ENCODE measurements around the gene PTPRN.

The PTPRN gene

DNA sequence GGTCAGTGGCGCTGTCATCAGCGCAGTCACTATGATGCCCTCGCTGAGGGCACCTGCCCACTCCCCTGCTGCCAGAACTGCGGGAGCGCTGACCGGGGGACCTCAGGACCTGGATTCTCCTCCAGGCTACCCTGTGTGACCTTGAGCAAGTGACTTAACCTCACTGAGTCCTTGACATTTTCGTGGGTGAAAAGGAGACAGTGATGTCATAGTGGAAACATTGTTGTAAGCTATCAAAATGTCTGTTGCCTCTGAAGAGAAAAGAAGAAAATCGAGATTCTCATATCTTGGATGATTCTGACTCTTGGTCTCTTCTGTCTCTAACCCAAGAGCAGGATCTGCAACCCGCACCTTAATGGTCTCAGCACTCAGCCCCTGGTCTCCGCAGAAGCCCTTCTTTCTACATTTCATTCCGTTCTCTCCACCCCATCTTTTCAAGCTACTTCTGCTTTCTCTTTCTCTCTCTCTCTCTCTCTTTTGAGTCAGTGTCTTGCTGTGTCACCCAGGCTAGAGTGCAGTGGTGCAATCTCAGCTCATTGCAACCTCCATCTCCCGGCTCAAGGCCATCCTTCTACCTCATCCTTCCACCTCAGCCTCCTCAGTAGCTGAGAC lies 54.5 kb downstream of the PTPRN start:
- no peak overlapping the region for H3K27ac ChIP-seq (ENCODE audit: low read length)
- H3K9ac ChIP-seq (ENCODE audit: low read length) = no peak overlapping the region
- H3K4me3 ChIP-seq (ENCODE audit: low read length) = peak overlapping the region; percentile 62

DNA sequence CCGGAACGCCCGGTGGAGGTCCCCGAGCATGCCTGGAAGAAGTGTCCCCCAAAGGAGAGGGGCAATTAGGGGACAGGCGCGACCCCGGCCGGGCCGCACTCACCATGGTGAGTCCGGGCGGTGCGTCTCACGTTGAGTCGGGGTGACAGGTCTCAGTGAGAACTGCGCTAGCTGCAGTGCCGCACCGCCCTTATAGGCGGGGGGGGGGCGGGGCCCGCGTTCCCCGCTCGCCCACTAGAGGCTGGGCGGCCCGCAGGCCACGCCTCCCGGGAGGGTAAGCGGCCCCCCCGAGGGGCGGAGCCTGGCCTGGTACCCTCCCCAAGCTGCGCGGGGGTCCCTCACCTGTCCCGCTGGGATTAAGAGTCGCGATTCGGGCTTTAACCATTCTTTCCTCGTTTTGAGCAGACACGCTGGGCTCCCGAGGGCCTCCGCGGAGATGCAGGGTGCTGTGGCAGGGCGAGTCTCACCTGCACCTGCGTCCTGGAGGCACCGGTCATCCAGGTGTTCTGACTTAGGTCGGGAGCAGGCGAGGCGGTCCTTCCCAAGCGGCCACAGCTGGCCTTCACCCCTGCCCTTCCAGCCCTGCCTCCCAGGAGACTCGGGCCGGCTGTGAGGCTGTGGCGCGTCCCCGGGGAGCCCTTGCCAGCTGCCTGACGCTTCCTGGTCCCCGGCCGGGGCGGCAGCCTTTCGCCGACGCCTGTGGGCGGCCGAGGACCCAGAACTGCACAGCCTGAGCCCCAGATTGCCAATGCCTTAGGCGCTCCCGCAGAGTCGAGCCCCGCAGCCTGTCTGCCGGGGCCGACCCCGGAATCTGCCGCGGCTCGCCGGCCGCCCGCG lies 55.2 kb downstream of the PTPRN start, which contains the start of gene TUBA4A:
TSS of gene TUBA4A (minus strand) at position 166 of the 837 bp plus-strand sequence. CDS start at position 106, 60 bp downstream.
- no peaks in the 10 kb centered on the region for H3K9me3 ChIP-seq (ENCODE audit: control insufficient read depth, low read depth, low read length)
- no peak within 1 kb of the TSS for H3K27ac ChIP-seq (ENCODE audit: low read length)
- H3K27me3 ChIP-seq (ENCODE audit: control insufficient read depth, insufficient read depth, low read length) = peaks cover 65% of the 10 kb centered on the region
- H3K4me1 ChIP-seq (ENCODE audit: control insufficient read depth, low read depth, low read length) = peaks cover 10% of the 10 kb centered on the region
- H3K36me3 ChIP-seq (ENCODE audit: control insufficient read depth, low read depth, low read length) = peaks cover 7% of the 10 kb centered on the region
- peak within 1 kb of the TSS; percentile 62 for H3K4me3 ChIP-seq (ENCODE audit: low read length)
- H3K9ac ChIP-seq (ENCODE audit: low read length) = peak within 1 kb of the TSS; percentile 48

More for the DNA sequence above, 54.5 kb downstream of the PTPRN start:
- no peaks in the 10 kb centered on the region for H3K9me3 ChIP-seq (ENCODE audit: control insufficient read depth, low read depth, low read length)
- H3K27me3 ChIP-seq (ENCODE audit: control insufficient read depth, insufficient read depth, low read length) = peaks cover 70% of the 10 kb centered on the region
- peaks cover 10% of the 10 kb centered on the region for H3K4me1 ChIP-seq (ENCODE audit: control insufficient read depth, low read depth, low read length)
- peaks cover 7% of the 10 kb centered on the region for H3K36me3 ChIP-seq (ENCODE audit: control insufficient read depth, low read depth, low read length)

DNA sequence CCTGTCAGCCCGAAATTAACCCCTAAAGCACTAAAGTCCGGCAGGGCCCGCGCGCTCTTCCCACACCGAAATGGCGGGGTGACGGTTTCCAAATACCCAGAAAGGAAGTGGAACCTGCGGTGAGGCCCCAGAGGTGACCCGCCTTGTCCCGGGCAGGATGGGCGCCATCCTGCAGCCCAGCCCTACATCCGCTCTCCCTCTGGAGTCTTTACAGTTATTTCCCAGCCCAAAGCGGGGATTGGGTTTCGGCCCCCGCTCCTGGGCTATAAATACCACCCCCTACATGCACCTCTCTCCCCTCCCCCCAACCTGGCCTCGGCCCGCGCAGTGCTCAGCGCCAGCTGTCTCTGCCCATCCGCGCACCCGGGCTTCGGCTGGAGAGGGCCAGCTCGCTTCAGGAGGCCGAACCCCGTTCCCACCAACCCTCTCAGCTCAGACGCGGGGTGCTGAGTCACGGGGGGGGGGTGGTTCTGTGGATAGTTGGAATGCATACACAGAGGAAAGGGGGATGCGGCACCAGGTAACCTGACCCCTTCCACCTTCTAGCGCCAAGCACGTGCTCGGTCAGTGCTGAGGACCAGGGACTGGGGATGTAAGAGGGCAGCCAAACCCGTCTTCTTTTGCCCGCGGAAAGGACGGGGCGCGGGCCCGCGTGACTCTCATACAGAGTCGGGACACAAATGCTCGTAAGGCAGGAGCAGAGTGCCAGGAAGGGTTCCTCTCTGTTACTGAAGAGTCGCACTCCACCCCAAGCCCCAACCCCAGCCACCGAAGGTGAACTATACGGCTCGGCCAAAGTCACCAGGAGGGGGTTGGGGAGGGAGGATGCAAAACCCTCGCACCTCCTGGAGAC lies 56.1 kb downstream of the PTPRN start, which contains the start of gene TUBA4B:
TSS of gene TUBA4B (plus strand) at position 344 of the 853 bp plus-strand sequence. CDS start at position 509, 165 bp downstream.
- Histone ChIP-seq H3K9me3 (ENCODE audit: control insufficient read depth, low read depth, low read length) (no peaks in the 10 kb centered on the region), H3K9ac (ENCODE audit: low read length) (peak within 1 kb of the TSS; percentile 48), H3K27me3 (ENCODE audit: control insufficient read depth, insufficient read depth, low read length) (peaks cover 59% of the 10 kb centered on the region), H3K36me3 (ENCODE audit: control insufficient read depth, low read depth, low read length) (peaks cover 7% of the 10 kb centered on the region), H3K4me1 (ENCODE audit: control insufficient read depth, low read depth, low read length) (peaks cover 10% of the 10 kb centered on the region), H3K4me3 (ENCODE audit: low read length) (peak within 1 kb of the TSS; percentile 62), H3K27ac (ENCODE audit: low read length) (no peak within 1 kb of the TSS)

DNA sequence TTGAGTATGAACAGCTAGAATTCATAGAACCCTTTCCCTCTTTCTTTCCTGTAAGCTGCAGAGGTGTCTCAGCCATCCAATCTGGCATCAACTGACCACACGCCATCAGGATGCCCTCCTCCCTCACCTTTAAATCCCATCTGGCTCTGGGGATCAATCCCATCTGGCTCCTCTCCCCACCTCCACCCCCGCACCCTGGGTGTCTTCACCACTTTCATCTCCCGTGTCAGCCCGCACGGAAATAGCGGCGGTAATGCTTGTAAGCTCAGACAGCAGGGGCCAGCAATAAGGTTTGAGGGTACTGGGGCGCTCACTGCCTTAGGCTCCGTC lies 56.7 kb downstream of the PTPRN start:
- H3K9ac ChIP-seq (ENCODE audit: low read length) = peak overlapping the region; percentile 48
- H3K27me3 ChIP-seq (ENCODE audit: control insufficient read depth, insufficient read depth, low read length) = peaks cover 59% of the 10 kb centered on the region
- H3K36me3 ChIP-seq (ENCODE audit: control insufficient read depth, low read depth, low read length) = peaks cover 12% of the 10 kb centered on the region
- peaks cover 10% of the 10 kb centered on the region for H3K4me1 ChIP-seq (ENCODE audit: control insufficient read depth, low read depth, low read length)
- no peak overlapping the region for H3K27ac ChIP-seq (ENCODE audit: low read length)
- H3K4me3 ChIP-seq (ENCODE audit: low read length) = peak overlapping the region; percentile 62
- no peaks in the 10 kb centered on the region for H3K9me3 ChIP-seq (ENCODE audit: control insufficient read depth, low read depth, low read length)

DNA sequence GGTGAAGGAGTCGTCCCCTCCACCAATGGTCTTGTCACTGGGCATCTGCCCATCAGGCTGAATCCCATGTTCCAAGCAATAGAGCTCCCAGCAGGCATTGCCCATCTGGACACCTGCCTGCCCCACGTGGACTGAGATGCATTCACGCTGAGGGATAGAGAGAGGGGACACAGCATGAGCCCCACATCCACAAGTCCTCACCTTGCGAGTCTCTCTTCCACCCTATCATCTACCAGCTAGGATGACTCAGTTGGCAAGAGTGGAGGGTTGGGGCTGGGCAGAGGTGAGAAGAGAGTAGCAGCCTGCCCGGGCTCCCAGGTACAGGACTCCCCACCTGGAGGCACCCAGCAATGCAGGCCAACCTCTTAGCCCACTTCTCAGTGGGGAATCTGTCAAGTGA lies 57.1 kb downstream of the PTPRN start:
- H3K9me3 ChIP-seq (ENCODE audit: control insufficient read depth, low read depth, low read length) = no peaks in the 10 kb centered on the region
- H3K9ac ChIP-seq (ENCODE audit: low read length) = no peak overlapping the region
- H3K36me3 ChIP-seq (ENCODE audit: control insufficient read depth, low read depth, low read length) = peaks cover 12% of the 10 kb centered on the region
- H3K27ac ChIP-seq (ENCODE audit: low read length) = no peak overlapping the region
- H3K4me1 ChIP-seq (ENCODE audit: control insufficient read depth, low read depth, low read length) = peaks cover 10% of the 10 kb centered on the region
- peak overlapping the region; percentile 62 for H3K4me3 ChIP-seq (ENCODE audit: low read length)
- peaks cover 59% of the 10 kb centered on the region for H3K27me3 ChIP-seq (ENCODE audit: control insufficient read depth, insufficient read depth, low read length)

DNA sequence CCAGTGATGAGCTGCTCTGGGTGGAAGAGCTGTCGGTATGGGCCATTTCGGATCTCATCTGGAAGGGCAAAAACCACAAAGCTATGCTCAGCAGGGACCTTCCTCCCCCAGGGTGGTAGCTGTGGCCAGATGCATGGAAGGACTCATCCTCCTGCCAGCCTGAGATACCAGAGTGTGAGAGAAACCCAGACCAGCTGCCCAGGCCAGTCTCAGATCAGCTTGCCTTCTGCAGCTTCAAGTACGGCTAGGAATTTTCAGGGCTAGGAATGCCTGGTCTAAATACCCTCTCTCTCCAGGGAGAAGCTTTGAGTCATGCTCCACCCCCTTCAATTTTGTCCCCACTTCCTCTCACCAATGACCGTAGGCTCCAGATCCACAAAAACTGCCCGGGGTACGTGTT lies 57.5 kb downstream of the PTPRN start:
- no peak overlapping the region for H3K4me3 ChIP-seq (ENCODE audit: low read length)
- H3K9ac ChIP-seq (ENCODE audit: low read length) = no peak overlapping the region
- H3K27me3 ChIP-seq (ENCODE audit: control insufficient read depth, insufficient read depth, low read length) = peaks cover 56% of the 10 kb centered on the region
- H3K36me3 ChIP-seq (ENCODE audit: control insufficient read depth, low read depth, low read length) = peaks cover 12% of the 10 kb centered on the region
- H3K27ac ChIP-seq (ENCODE audit: low read length) = no peak overlapping the region
- peaks cover 10% of the 10 kb centered on the region for H3K4me1 ChIP-seq (ENCODE audit: control insufficient read depth, low read depth, low read length)
- H3K9me3 ChIP-seq (ENCODE audit: control insufficient read depth, low read depth, low read length) = no peaks in the 10 kb centered on the region

DNA sequence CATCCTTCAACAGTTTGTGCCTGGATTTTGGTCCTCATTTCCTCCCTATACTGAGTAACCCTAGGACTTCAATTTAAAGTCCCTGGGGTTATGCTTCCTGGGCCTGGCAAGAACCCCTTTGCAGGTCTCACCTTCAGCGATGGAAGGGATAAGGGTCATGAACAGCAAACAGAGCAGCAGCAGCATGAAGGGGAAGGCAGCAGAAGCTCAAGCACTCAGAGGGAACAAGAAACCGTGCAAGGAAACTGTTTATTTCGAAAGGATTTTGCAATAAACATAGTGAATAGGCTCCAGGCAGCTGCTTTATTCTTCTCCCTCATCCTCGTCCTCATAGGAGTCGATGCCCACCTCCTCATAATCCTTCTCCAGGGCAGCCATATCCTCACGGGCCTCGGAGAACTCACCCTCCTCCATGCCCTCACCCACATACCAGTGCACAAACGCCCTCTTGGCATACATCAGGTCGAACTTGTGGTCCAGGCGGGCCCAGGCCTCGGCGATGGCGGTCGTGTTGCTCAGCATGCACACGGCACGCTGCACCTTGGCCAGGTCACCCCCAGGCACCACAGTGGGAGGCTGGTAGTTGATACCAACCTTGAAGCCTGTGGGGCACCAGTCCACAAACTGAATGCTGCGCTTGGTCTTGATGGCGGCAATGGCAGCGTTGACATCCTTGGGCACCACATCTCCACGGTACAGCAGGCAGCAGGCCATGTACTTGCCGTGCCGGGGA lies 59.0 kb downstream of the PTPRN start:
- H3K27me3 ChIP-seq (ENCODE audit: control insufficient read depth, insufficient read depth, low read length) = peaks cover 42% of the 10 kb centered on the region
- peaks cover 10% of the 10 kb centered on the region for H3K4me1 ChIP-seq (ENCODE audit: control insufficient read depth, low read depth, low read length)
- H3K27ac ChIP-seq (ENCODE audit: low read length) = no peak overlapping the region
- H3K9ac ChIP-seq (ENCODE audit: low read length) = no peak overlapping the region
- peaks cover 12% of the 10 kb centered on the region for H3K36me3 ChIP-seq (ENCODE audit: control insufficient read depth, low read depth, low read length)
- no peaks in the 10 kb centered on the region for H3K9me3 ChIP-seq (ENCODE audit: control insufficient read depth, low read depth, low read length)
- H3K4me3 ChIP-seq (ENCODE audit: low read length) = no peak overlapping the region

DNA sequence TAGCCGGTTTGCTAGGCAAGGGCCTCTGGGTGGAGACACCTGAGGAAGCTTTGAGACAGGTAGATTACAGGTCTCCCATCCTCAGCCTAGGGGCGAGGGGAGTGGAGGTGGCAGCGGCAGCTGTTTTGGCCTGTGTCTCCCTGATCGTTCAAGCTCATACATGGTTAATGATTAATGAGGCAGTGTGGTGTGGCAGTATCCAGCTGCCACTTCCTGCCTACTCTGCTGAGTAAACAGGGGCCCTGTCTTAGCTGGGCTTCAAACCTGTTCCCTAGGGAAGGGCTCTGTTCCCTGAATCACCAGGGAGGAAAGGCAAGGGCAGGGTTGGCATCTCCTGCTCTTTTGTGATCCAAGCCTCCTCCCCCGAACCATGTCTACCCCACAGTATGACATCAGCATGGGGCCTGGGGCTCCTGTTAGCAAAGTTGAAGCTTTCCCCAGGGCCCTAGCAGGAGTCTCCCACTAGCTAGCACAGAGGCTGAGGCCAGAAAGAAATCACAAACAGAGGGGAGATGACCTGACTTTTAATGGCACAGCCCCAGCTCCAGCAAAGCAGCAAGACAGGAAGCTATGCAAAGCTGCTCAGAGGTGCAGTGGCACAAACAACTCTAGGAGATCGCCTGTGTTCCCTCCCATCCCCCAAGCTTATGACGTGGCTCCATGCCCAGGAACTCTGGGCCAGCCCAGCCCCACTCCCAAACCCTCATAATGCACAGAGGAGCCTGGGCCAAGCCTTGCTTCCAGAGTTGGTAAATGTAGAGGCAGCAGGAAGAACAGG lies 59.8 kb downstream of the PTPRN start:
- peaks cover 34% of the 10 kb centered on the region for H3K27me3 ChIP-seq (ENCODE audit: control insufficient read depth, insufficient read depth, low read length)
- no peak overlapping the region for H3K27ac ChIP-seq (ENCODE audit: low read length)
- peaks cover 12% of the 10 kb centered on the region for H3K36me3 ChIP-seq (ENCODE audit: control insufficient read depth, low read depth, low read length)
- no peak overlapping the region for H3K4me3 ChIP-seq (ENCODE audit: low read length)
- peaks cover 14% of the 10 kb centered on the region for H3K4me1 ChIP-seq (ENCODE audit: control insufficient read depth, low read depth, low read length)
- no peaks in the 10 kb centered on the region for H3K9me3 ChIP-seq (ENCODE audit: control insufficient read depth, low read depth, low read length)
- no peak overlapping the region for H3K9ac ChIP-seq (ENCODE audit: low read length)

DNA sequence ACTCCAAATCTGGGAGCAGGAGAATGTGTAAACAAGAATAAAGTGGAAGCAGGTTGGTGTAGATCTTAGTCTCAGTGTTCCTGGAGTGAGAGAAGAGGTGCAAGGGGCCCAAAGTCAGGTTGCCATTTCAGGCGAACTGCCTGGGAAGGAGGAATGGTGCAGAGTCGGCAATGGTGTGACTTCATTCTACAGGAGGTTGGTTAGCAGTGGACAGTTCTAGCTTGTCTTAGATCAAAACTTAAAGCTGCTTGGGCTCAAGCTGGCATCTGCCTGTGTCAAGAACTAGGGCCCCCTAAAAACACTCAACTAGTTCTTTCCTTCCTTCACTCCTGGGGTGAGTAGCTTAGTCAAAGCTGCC lies 60.4 kb downstream of the PTPRN start:
- Histone ChIP-seq H3K4me1 (ENCODE audit: control insufficient read depth, low read depth, low read length) (peaks cover 15% of the 10 kb centered on the region), H3K9ac (ENCODE audit: low read length) (no peak overlapping the region), H3K27ac (ENCODE audit: low read length) (no peak overlapping the region), H3K4me3 (ENCODE audit: low read length) (no peak overlapping the region), H3K9me3 (ENCODE audit: control insufficient read depth, low read depth, low read length) (no peaks in the 10 kb centered on the region), H3K36me3 (ENCODE audit: control insufficient read depth, low read depth, low read length) (peaks cover 12% of the 10 kb centered on the region), H3K27me3 (ENCODE audit: control insufficient read depth, insufficient read depth, low read length) (peaks cover 28% of the 10 kb centered on the region)
